Smooth muscle cell (in vitro differentiated cells): ENCODE measurements around the gene CMIP. TPM values are rescaled to one million over a fixed set of nuclear protein-coding genes. Genes with fewer than 3 reads are reported as not detected.

Source experiments
- DNase-seq: peaks from one replicate; lab custom pipeline; 2025; ENCODE audit not compliant: unreplicated experiment; lab: John Stamatoyannopoulos, UW
- H2AFZ ChIP-seq: fragments of 200-600 bp; sonication (generic); 2 replicates; pipeline ENCODE4 v1.6.0; 2016; ENCODE audit warnings: antibody characterized with exemption, low read depth, mild to moderate bottlenecking
- H3F3A ChIP-seq: fragments of 200-600 bp; sonication (generic); 2 replicates; pipeline ENCODE4 v1.6.0; 2017; ENCODE audit warnings: antibody characterized with exemption, low read depth
- H3K27ac ChIP-seq: fragments of 200-600 bp; sonication (generic); 2 replicates; pipeline ENCODE4 v1.5.1; 2016; ENCODE audit warnings: low read depth, mild to moderate bottlenecking
- H3K27me3 ChIP-seq: fragments of 200-600 bp; sonication (generic); 2 replicates; pipeline ENCODE4 v1.6.1; 2016; ENCODE audit warnings: low read depth, mild to moderate bottlenecking
- H3K36me3 ChIP-seq: fragments of 200-600 bp; sonication (generic); 2 replicates; pipeline ENCODE4 v1.5.1; 2016; ENCODE audit warnings: low read depth
- H3K4me1 ChIP-seq: fragments of 200-600 bp; sonication (generic); 2 replicates; pipeline ENCODE4 v1.5.1; 2016; ENCODE audit warnings: low read depth
- H3K4me2 ChIP-seq: fragments of 200-600 bp; sonication (generic); 2 replicates; pipeline ENCODE4 v1.6.0; 2016; ENCODE audit warnings: mild to moderate bottlenecking
- H3K4me3 ChIP-seq: fragments of 200-600 bp; sonication (generic); 2 replicates; pipeline ENCODE4 v1.5.1; 2016; ENCODE audit warnings: mild to moderate bottlenecking
- H3K79me2 ChIP-seq: fragments of 200-600 bp; sonication (generic); 2 replicates; pipeline ENCODE4 v1.6.0; 2016; ENCODE audit warnings: low read depth, mild to moderate bottlenecking
- H3K9ac ChIP-seq: fragments of 200-600 bp; sonication (generic); 2 replicates; pipeline ENCODE4 v1.6.0; 2016; ENCODE audit warnings: low read depth
- H3K9me3 ChIP-seq: fragments of 200-600 bp; sonication (generic); replicated peaks from 2 replicates; pipeline ENCODE4 v1.5.1; 2016; ENCODE audit warnings: low read depth
- H4K20me1 ChIP-seq: fragments of 200-600 bp; sonication (generic); 2 replicates; pipeline ENCODE4 v1.6.0; 2016; ENCODE audit warnings: low read depth
- WGBS: methylation state at CpG from one replicate; pipeline ENCODE4 v1.1.7; 2016; ENCODE audit warnings: low lambda C conversion rate; 5-methylcytosine and 5-hydroxymethylcytosine counted together
- polyA plus RNA-seq: library from polyadenylated mRNA; unstranded; fragments of >200 nt; fragmentation: Nextera tagmentation; extraction: Ambion mirVana; gene quantifications from 2 replicates; pipeline ENCODE4 v1.2.1, GENCODE V29; 2016
- total RNA-seq: library from RNA; depleted of rRNA; stranded (reverse); fragments of >200 nt; gene quantifications from 2 replicates; pipeline ENCODE4 v1.2.3, GENCODE V29; 2014
- TF ChIP-seq, protein P1 (sequence below): fragments of 200-600 bp; sonication (generic); IDR thresholded peaks from 2 replicates; pipeline ENCODE4 v1.5.1; 2017; ENCODE audit warnings: borderline replicate concordance, mild to moderate bottlenecking, antibody characterized with exemption; ENCODE audit not compliant: insufficient read depth, poor library complexity, severe bottlenecking

The CMIP gene
- total and polyA plus RNA-seq, 2 experiments from 2014 or later = 2.5 to 44.5 TPM

DNA sequence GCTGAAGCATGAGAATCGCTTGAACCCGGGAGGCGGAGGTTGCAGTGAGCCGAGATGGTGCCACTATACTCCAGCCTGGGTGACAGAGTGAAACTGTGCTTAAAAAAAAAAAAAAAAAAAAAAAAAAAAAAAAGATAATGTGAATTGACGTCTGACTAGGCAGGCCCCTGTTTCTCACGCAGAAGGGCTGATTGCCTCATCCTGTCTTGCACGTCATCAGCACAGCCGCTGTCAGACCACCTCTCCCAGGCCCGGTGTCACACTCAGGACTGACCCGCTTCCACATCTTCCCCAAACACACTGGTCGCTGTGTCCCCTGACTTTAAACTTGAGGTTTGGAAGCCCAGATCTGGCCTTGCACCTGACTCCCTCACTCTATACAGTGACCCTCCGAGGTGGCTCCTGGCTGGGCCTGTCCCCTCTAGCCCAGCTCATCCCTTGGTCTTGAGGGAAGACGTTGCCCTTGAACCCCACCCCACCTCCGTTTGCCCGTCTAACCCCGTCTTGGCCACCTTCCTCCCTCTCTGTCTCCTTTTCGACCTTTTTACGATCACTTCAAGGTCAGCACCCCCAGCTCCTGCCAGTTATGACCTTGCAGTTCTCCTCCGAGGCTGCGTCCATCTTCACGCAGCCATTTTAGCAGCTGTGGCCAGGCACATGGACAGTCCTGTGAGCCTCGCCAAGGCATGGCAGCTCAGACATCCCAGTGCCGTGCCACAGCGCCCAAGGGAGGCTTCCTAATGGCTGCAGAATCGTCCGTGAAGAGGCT is 184.6 kb downstream of the CMIP start:
- TF ChIP-seq, protein P1, sequence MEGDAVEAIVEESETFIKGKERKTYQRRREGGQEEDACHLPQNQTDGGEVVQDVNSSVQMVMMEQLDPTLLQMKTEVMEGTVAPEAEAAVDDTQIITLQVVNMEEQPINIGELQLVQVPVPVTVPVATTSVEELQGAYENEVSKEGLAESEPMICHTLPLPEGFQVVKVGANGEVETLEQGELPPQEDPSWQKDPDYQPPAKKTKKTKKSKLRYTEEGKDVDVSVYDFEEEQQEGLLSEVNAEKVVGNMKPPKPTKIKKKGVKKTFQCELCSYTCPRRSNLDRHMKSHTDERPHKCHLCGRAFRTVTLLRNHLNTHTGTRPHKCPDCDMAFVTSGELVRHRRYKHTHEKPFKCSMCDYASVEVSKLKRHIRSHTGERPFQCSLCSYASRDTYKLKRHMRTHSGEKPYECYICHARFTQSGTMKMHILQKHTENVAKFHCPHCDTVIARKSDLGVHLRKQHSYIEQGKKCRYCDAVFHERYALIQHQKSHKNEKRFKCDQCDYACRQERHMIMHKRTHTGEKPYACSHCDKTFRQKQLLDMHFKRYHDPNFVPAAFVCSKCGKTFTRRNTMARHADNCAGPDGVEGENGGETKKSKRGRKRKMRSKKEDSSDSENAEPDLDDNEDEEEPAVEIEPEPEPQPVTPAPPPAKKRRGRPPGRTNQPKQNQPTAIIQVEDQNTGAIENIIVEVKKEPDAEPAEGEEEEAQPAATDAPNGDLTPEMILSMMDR = no peak
- no peak overlapping the region for H3K4me3 ChIP-seq

DNA sequence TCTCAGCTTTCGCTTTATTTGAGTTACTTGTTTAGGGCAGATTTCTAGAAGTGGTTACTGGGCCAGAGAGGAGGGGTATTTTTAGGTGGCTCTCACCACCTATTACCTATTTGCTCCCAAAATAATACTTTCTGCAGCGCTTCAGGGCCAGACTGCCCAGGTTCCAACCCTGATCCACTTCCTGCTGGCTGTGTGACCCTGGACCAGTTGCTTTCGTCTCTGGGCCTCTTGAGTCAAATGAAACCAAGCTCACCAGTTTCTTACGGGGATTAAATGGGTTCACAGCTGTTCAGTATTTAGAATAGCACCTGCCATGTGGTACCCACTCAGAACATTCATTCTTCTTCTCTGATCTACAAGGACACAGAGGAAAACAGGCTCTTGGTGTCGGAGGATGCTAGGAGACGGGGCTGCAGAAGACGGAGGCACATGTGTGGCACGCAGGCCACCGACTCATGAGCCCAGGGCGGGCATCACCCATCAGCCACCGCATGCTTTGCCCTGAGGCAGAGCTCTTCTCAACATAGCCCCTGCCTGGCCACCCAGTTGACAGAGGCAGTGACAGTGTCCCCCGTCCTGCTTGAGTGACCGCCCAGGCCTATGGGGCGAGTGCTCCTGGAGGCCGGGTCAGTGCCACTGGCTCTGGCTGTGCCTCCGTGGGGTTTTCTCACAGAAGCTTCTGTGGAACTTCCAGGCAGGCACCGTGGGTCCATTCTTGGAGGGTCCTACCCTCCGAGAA is 185.5 kb downstream of the CMIP start:
- Histone ChIP-seq H3K4me2 (no peak overlapping the region), H2AFZ (no peak overlapping the region), H3K4me1 (peaks cover 44% of the 10 kb centered on the region), H3K4me3 (no peak overlapping the region), H3K36me3 (no peaks in the 10 kb centered on the region), H3K27me3 (no peaks in the 10 kb centered on the region), H3K27ac (peak overlapping the region; percentile 93), H4K20me1 (peaks cover 13% of the 10 kb centered on the region), H3K79me2 (peaks cover 5% of the 10 kb centered on the region), H3K9me3 (no peaks in the 10 kb centered on the region), H3K9ac (no peak overlapping the region), H3F3A (peaks cover 19% of the 10 kb centered on the region)
- WGBS = 94% methylated on average over 18 of the region's 18 CpGs
- no peak for DNase-seq
- TF ChIP-seq, protein P1 = no peak

More for the DNA sequence above, 184.6 kb downstream of the CMIP start:
- peaks cover 35% of the 10 kb centered on the region for H3K4me1 ChIP-seq
- DNase-seq = no peak
- WGBS = 89% methylated on average over 26 of the region's 26 CpGs
- H3K9ac ChIP-seq = no peak overlapping the region
- H3K4me2 ChIP-seq = no peak overlapping the region
- peaks cover 23% of the 10 kb centered on the region for H3F3A ChIP-seq
- no peaks in the 10 kb centered on the region for H3K27me3 ChIP-seq
- H3K36me3 ChIP-seq = no peaks in the 10 kb centered on the region
- peaks cover 11% of the 10 kb centered on the region for H3K79me2 ChIP-seq
- peaks cover 7% of the 10 kb centered on the region for H4K20me1 ChIP-seq
- H2AFZ ChIP-seq = no peak overlapping the region
- no peaks in the 10 kb centered on the region for H3K9me3 ChIP-seq
- no peak overlapping the region for H3K27ac ChIP-seq

DNA sequence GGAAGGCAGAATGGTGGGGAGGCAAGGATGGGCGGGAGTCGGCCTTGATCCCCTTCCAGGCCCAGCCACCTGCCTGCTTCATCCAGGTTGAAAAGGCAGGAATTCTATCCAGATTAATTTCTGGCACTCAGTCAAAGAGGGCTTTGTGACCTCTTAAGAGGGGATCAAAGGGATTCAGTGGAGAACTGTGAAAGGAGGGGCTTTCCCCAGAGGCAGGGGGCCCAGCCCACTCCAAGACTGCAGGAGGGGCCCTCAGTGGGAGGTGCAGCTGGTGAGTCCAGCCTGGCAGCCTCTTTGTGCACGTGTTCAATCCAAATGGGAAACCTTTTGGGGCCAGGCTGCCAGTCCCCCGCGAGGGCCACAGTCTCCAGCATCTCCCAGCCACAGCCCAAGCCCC is 186.0 kb downstream of the CMIP start:
- peaks cover 9% of the 10 kb centered on the region for H3K79me2 ChIP-seq
- DNase-seq = no peak
- no peaks in the 10 kb centered on the region for H3K27me3 ChIP-seq
- TF ChIP-seq, protein P1 = no peak
- no peak overlapping the region for H3K4me3 ChIP-seq
- H3K9ac ChIP-seq = no peak overlapping the region
- no peaks in the 10 kb centered on the region for H3K36me3 ChIP-seq
- H3K4me1 ChIP-seq = peaks cover 49% of the 10 kb centered on the region
- no peaks in the 10 kb centered on the region for H3K9me3 ChIP-seq
- 76% methylated on average over 5 of the region's 5 CpGs for WGBS
- peaks cover 18% of the 10 kb centered on the region for H4K20me1 ChIP-seq
- peak overlapping the region; percentile 93 for H3K27ac ChIP-seq
- no peak overlapping the region for H3K4me2 ChIP-seq
- H3F3A ChIP-seq = peaks cover 25% of the 10 kb centered on the region
- H2AFZ ChIP-seq = no peak overlapping the region
